ENCODE results near the gene HDHD5.

The HDHD5 gene

GRCh38 chr22:17093081-17093480, 66.0 kb downstream of the HDHD5 start:
- H3K4me3 ChIP-seq (replicated peaks; ENCODE audit: low read depth, low read length): no peak overlapping the region
- DNase-seq (ENCODE audit: low read depth): no peak
- no peak for TF ChIP-seq CTCF (IDR thresholded peaks at IDR 0.05; ENCODE audit: low read length, missing control alignments)

GRCh38 chr22:17091851-17092250, 67.2 kb downstream of the HDHD5 start:
- DNase-seq (ENCODE audit: low read depth): no peak
- no peak for TF ChIP-seq CTCF (IDR thresholded peaks at IDR 0.05; ENCODE audit: low read length, missing control alignments)
- H3K4me3 ChIP-seq (replicated peaks; ENCODE audit: low read depth, low read length): no peak overlapping the region

GRCh38 chr22:17090550-17090949, 68.5 kb downstream of the HDHD5 start:
- H3K4me3 ChIP-seq (replicated peaks; ENCODE audit: low read depth, low read length): no peak overlapping the region
- no peak for DNase-seq (ENCODE audit: low read depth)
- TF ChIP-seq CTCF (IDR thresholded peaks at IDR 0.05; ENCODE audit: low read length, missing control alignments): no peak
